Activated T-helper 17 cell treated with anti-CD3 and anti-CD28 coated beads, Interleukin-2, amount 50 U/mL, for 72 hours (primary cell): ENCODE data around the gene SNAP47. TPM values are rescaled to one million over a fixed set of nuclear protein-coding genes. Genes with fewer than 3 reads are reported as not detected.

ENCODE experiments used
- ATAC-seq: fragments of 150-1000 bp; cut with Tn5 transposase; replicated peaks from 2 replicates; pipeline ENCODE4 v1.10.0; 2021; ENCODE audit warnings: mild to moderate bottlenecking, moderate library complexity
- H3K27ac Mint-ChIP-seq: one replicate; pipeline ENCODE4 v1.8.0; 2022; ENCODE audit warnings: mixed read lengths
- H3K27me3 Mint-ChIP-seq: one replicate; pipeline ENCODE4 v1.8.0; 2022; ENCODE audit warnings: mixed read lengths
- H3K36me3 Mint-ChIP-seq: one replicate; pipeline ENCODE4 v1.8.0; 2022; ENCODE audit warnings: low read depth, mild to moderate bottlenecking, mixed read lengths
- H3K4me1 Mint-ChIP-seq: one replicate; pipeline ENCODE4 v1.8.0; 2022; ENCODE audit warnings: mixed read lengths
- H3K4me3 Mint-ChIP-seq: one replicate; pipeline ENCODE4 v1.8.0; 2022; ENCODE audit warnings: mild to moderate bottlenecking, mixed read lengths
- H3K9me3 Mint-ChIP-seq: one replicate; pipeline ENCODE4 v1.8.0; 2022; ENCODE audit warnings: mixed read lengths
- total RNA-seq, 2 donors: library from RNA; stranded (reverse); gene quantifications; one replicate each; pipeline ENCODE4 v1.2.3, GENCODE V29; 2022

SNAP47 gene
- total RNA-seq, 2 donors from 2014 or later = 42.9 to 53.6 TPM

DNA sequence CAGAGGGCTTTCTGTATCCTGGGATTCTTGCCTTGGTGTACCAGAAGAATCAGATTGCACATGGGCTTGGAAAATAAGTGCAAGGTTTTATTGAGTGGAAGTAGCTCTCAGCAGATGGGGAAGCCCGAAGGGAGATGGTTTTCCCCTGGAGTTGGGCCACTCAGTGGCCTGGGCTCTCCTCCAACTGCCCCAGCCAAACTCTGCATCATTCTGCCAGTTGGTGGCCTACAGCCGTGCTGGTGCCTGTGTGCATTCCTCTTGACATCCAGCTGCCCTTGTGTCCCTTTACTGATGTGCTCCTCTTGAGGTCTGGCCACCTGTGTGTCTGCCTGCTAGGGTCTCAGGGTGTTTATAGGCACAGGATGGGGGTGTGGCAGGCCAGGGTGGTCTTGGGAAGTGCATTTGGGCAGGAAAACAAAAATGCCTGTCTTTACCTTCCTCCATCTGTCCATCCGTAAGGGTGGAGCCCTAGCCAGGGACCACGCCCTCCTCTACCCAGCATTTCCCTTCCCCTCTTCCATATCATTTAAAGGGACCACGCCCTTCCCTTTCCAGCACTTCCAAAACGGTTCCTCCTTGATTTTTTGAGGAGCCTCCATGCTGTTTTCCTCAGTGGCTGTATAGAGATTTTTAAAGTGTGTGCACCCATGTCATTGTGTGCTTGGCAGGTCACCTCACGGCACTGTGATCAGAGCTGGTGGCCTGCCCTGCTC is 18.9 kb downstream of the SNAP47 start:
- no peak overlapping the region for H3K4me3 Mint-ChIP-seq
- H3K9me3 Mint-ChIP-seq = no peaks in the 10 kb centered on the region
- no peaks in the 10 kb centered on the region for H3K27me3 Mint-ChIP-seq
- peaks cover 67% of the 10 kb centered on the region for H3K36me3 Mint-ChIP-seq
- H3K4me1 Mint-ChIP-seq = peaks cover 41% of the 10 kb centered on the region
- H3K27ac Mint-ChIP-seq = peak overlapping the region; percentile 14
- no peak for ATAC-seq

DNA sequence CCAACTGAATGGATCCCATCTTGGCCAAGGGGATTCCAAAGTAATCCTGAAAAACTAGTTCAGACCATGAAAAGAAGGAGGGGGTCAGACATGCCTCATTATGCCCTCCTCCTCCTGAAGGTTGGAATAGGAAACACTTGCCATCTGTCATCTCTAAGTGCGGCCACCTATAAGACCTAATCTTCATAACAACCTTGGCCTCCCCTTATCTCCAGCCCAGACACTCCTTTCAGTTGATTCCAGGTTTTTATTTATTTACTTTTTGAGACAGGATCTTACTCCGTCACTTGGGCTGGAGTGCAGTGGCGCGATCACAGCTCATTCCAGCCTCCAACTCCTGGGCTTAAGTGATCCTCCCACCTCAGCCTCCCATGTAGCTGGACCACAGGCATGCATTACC is 19.7 kb downstream of the SNAP47 start:
- H3K27ac Mint-ChIP-seq = no peak overlapping the region
- H3K9me3 Mint-ChIP-seq = no peaks in the 10 kb centered on the region
- no peak overlapping the region for H3K4me3 Mint-ChIP-seq
- H3K36me3 Mint-ChIP-seq = peaks cover 67% of the 10 kb centered on the region
- H3K4me1 Mint-ChIP-seq = peaks cover 38% of the 10 kb centered on the region
- no peak for ATAC-seq
- no peaks in the 10 kb centered on the region for H3K27me3 Mint-ChIP-seq

DNA sequence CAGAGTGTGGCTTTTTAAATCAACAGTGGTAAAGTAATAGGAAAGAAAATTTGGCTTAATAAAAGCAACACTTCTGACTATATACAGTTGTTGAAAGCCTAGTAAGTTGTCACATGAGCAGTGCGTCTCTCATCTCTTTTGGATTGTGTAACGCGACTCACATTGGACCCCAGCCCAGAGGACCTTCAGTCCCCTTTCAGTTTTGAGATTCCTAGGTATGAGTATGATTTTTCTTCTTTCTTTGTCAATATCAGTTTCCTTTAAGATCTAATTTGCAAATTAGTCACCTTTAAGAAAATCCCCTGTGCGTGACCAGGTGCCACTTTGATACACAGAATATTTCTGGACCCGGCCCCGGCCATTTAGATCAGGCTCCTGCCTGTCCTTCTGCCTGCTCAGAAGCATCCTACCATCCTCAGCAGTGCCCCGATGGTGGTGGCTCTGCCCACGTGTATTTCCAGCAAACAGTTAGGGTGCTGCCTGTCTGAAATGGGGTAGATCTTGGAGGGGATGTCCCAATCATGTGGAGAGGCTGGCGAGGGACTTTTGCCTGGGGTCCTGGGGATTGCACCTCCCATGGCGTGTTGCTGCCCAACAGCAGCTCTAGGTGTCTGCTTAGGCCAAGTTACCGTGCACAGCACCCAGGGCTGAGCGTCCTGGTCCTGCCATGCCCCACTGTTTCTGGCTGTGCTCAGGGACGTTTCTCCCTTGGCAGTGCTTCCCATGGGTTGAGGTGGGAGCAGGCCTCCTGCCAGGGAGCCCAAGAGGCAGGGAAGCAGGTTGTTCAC is 21.1 kb downstream of the SNAP47 start:
- ATAC-seq = peak; percentile 52
- Mint-ChIP-seq H3K36me3 (peaks cover 74% of the 10 kb centered on the region), H3K4me3 (peak overlapping the region; percentile 52), H3K27ac (peak overlapping the region; percentile 84), H3K27me3 (no peaks in the 10 kb centered on the region), H3K4me1 (peaks cover 47% of the 10 kb centered on the region), H3K9me3 (no peaks in the 10 kb centered on the region)

DNA sequence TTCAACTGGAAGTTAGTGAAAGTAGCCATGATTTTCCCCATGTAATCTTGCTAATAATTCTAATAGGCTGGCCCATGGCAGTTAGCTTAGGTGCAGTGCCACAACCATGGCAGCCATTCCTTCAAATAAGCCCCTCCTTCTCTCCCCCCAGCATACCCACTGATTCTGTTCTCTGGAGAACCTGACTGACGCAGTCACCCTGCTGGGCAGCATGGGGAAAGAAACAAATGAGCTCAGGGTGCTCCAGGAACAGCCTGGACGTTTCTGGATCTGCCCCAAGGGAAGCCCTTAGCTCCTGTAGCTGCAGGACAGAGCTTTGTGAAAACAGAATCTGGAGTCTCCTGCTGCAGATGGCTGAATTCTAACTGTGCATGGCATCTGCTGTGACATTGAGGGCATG is 22.5 kb downstream of the SNAP47 start:
- Mint-ChIP-seq H3K4me3 (peak overlapping the region; percentile 41), H3K36me3 (peaks cover 71% of the 10 kb centered on the region), H3K27me3 (no peaks in the 10 kb centered on the region), H3K4me1 (peaks cover 53% of the 10 kb centered on the region), H3K9me3 (no peaks in the 10 kb centered on the region), H3K27ac (no peak overlapping the region)
- no peak for ATAC-seq

DNA sequence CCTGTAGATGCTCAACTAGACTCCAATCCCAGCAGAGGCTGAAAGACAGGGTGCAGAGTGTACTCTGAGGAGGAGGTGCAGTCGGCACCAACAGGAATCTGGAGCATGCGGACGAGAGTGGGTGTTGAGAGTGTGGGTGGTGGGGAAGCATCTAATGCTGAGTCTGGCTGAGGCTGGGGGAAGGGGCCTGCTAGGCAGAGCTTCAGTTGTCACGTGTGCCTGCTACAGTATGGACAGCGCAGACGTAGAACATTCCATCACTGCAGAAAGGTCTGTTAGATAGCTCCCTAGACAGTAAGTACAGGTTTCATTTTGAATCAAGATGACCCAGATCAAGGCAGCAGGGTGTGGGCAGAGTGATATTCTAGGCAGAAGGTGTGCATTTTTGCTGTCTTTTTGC is 23.1 kb downstream of the SNAP47 start:
- H3K36me3 Mint-ChIP-seq = peaks cover 72% of the 10 kb centered on the region
- H3K27ac Mint-ChIP-seq = peak overlapping the region; percentile 28
- ATAC-seq = peak; percentile 69
- H3K9me3 Mint-ChIP-seq = no peaks in the 10 kb centered on the region
- H3K4me3 Mint-ChIP-seq = peak overlapping the region; percentile 41
- peaks cover 53% of the 10 kb centered on the region for H3K4me1 Mint-ChIP-seq
- H3K27me3 Mint-ChIP-seq = no peaks in the 10 kb centered on the region

DNA sequence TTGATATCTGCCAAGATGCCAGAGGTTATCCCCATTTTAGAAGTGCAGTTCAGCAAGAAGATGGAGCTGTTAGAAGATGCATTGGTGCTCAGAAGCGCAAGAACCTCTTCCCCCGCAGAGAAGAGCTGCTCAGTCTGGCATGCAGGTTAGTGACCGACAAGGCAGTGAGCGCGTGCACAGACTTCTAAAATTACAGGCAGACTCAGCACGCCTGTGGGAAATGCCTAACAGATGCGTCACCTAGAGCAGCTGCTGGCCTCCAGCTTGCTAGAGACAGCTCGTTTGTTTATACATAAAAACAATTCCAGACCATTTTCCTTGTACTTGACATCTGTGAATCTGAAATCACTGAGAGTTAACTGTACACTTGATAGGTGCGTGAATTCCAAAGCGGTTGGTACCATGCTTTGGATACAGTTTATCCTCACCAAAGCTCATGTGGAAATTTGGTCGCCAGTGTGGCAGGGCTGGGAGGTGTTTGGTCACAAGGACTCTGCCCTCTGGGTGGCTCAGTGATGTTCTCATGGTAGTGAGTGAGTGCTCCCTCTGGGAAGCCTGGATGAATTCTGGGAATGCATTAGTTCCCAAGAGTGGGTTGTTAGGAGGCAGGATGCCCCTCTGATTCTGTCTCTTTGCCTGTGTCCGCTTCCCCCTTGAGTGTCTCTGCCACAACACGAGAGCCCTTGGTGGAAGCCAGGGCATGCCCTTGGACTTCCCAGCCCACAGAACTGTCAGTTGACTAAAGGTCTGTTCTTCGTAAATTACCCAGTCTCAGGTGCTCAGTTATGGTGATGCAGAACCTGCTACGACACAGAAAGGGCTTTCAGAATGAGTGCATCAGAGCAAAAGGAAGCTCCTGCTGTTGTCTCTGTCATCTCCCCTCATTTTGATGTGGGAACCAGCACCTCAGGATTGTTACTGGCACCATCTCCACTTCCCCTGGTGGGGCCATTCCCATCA is 24.4 kb downstream of the SNAP47 start:
- H3K27me3 Mint-ChIP-seq = no peaks in the 10 kb centered on the region

DNA sequence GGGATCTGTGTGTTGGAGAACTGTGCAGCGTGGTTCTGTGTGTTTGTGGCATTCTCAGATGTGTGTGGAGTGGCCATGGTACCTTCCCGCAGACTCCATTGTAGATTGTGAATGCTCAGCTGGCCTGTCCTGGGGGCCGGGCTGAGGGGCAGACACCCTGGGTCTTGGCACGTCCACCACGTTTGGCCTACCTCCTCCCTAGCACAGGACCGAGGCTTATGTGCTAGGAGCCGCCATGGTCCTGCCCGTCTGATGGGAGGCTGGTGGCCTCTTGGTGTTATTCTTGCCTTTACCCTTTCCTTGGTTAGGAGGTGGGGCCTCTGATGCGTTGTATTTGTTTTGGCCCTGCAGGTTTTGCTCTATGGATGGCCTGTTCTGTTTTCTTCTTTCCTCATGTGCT is 25.1 kb downstream of the SNAP47 start:
- ATAC-seq = no peak
- H3K36me3 Mint-ChIP-seq = peaks cover 76% of the 10 kb centered on the region

More for the DNA sequence above, 24.4 kb downstream of the SNAP47 start:
- H3K27ac Mint-ChIP-seq = peak overlapping the region; percentile 41
- H3K36me3 Mint-ChIP-seq = peaks cover 81% of the 10 kb centered on the region
- H3K9me3 Mint-ChIP-seq = no peaks in the 10 kb centered on the region
- peaks cover 58% of the 10 kb centered on the region for H3K4me1 Mint-ChIP-seq
- ATAC-seq = peak; percentile 54
- H3K4me3 Mint-ChIP-seq = peak overlapping the region; percentile 41

DNA sequence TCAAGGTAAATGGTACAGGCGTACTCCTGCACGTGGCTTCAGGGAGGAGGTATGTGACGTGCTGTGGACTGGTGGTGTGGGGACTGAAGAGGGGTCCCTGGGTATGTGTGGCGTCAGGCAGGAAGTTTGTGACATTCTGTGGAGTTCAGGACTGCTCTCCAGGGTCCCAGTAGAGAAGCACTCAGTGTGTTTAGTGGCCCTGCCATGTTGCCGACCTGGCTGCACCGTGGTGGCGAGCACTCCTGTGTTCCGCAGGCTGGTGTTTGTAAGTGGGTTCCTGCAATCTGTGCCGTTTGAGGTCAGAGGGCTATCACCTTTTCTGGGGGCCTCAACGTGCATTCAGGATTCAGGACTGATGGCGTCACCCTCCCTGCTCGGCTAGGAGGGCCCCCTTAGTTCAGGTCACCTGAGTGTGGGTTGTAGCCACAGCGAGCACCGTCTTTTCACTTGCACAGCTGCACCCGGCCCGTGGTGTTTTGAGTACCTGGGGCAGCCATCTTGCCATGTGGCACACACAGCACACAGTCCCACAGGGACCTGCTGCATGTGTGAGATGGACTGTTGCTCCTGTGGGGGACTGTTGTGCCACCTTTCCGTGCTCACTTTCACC is 26.5 kb downstream of the SNAP47 start:
- Mint-ChIP-seq H3K27me3 (no peaks in the 10 kb centered on the region), H3K27ac (peak overlapping the region; percentile 49), H3K4me1 (peaks cover 62% of the 10 kb centered on the region), H3K4me3 (peak overlapping the region; percentile 44), H3K36me3 (peaks cover 73% of the 10 kb centered on the region), H3K9me3 (no peaks in the 10 kb centered on the region)
- no peak for ATAC-seq

More for the DNA sequence above, 25.1 kb downstream of the SNAP47 start:
- Mint-ChIP-seq H3K9me3 (no peaks in the 10 kb centered on the region), H3K27me3 (no peaks in the 10 kb centered on the region), H3K4me1 (peaks cover 63% of the 10 kb centered on the region), H3K4me3 (peak overlapping the region; percentile 6), H3K27ac (peak overlapping the region; percentile 41)

DNA sequence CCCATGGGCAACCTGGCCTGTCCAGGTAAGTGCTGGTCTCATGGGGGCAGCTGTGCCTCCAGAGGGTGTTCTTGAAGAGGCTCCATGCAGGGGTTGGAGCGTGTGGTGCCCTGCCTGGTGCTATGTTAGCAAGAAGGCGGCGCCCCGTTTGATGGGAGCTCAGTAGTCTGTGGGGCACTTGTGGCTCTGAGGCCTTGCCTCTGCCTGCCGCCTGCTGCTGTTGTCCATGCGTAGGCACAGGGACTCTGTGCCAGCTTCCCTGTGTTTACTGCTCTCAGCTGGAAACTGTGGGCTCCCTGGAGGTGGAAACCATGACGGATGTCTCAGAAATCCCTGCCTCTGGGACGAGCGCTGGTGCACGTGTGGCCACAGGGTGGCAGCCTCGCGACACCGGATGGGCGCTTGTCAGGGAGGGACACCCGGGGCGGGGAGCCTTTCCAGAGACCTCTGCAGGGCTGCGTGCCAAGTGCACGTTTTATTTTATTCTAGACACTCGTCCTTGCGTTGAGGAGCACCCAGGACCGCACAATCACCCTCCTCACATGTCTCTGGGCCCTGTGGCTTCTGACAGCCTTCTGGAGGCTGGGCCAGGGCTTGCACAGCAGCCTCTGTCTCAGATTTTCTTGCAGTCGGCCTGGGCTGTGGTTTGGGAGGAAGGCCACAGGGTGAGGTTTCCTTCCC is 27.1 kb downstream of the SNAP47 start:
- Mint-ChIP-seq H3K27me3 (no peaks in the 10 kb centered on the region), H3K36me3 (peaks cover 71% of the 10 kb centered on the region), H3K27ac (peak overlapping the region; percentile 49), H3K4me1 (peaks cover 58% of the 10 kb centered on the region), H3K9me3 (no peaks in the 10 kb centered on the region), H3K4me3 (peak overlapping the region; percentile 44)
- ATAC-seq = peak; percentile 60

DNA sequence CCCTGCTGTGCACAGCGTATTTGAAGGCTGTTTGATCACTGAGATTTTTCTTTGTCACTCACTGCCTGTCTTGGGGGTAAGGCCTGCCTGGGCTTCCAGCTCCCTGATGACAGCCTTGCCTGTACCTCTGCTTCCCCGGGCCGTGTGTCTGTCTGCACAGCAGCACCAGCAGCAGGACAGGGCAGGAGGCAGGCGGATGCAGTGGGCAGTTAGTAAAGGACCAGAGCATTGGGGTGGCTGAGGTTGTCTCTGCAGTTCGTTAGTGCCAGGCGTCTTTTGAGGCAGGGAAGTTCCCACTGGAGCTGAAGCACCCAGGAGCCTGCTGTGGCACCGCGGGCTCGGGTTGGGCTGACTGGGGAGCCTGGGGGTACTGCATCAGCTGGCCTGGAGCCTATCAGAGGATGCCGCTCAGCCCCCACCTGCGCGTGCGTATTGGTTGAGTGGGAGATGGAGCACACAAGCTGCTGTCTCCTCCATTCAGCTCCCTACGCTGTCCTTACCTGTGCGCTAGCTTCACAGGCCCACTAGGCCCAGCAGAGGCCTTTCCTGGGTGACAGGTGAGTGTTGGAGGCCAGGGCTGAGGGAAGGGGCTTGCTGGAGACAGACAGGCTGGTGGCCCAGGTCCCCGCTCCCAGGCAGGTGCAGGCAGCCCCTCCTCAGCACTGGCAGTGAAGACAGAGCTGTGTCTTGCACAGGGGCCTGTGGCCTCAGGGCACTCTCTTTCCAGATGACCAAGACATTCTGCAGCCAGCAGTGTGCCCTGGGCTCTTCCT is 28.2 kb downstream of the SNAP47 start:
- peaks cover 74% of the 10 kb centered on the region for H3K36me3 Mint-ChIP-seq
- H3K4me3 Mint-ChIP-seq = peak overlapping the region; percentile 68
- peak overlapping the region; percentile 49 for H3K27ac Mint-ChIP-seq
- no peak for ATAC-seq
- no peaks in the 10 kb centered on the region for H3K9me3 Mint-ChIP-seq
- peaks cover 48% of the 10 kb centered on the region for H3K4me1 Mint-ChIP-seq
- H3K27me3 Mint-ChIP-seq = no peaks in the 10 kb centered on the region

DNA sequence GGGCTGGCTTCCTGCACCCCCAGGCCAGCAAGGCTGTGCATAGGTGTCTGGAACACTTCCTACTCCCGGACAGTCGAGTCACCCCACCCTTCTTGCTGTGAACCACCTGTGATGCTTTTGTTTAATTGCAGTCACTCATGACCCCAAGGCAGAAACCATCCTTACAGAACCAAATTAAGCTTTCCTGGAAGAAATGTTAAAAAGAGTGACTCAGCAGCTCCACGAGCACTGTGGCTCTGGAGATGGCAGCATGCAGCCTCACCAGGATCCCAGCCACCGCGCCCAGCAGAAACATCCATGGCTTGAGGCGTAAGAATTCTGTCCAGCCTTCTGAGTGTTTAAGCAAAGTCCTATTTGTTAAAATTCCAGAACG is 28.8 kb downstream of the SNAP47 start:
- H3K36me3 Mint-ChIP-seq = peaks cover 74% of the 10 kb centered on the region
- ATAC-seq = no peak
- H3K27me3 Mint-ChIP-seq = no peaks in the 10 kb centered on the region
- H3K27ac Mint-ChIP-seq = no peak overlapping the region
- no peaks in the 10 kb centered on the region for H3K9me3 Mint-ChIP-seq
- peaks cover 44% of the 10 kb centered on the region for H3K4me1 Mint-ChIP-seq
- H3K4me3 Mint-ChIP-seq = peak overlapping the region; percentile 68

DNA sequence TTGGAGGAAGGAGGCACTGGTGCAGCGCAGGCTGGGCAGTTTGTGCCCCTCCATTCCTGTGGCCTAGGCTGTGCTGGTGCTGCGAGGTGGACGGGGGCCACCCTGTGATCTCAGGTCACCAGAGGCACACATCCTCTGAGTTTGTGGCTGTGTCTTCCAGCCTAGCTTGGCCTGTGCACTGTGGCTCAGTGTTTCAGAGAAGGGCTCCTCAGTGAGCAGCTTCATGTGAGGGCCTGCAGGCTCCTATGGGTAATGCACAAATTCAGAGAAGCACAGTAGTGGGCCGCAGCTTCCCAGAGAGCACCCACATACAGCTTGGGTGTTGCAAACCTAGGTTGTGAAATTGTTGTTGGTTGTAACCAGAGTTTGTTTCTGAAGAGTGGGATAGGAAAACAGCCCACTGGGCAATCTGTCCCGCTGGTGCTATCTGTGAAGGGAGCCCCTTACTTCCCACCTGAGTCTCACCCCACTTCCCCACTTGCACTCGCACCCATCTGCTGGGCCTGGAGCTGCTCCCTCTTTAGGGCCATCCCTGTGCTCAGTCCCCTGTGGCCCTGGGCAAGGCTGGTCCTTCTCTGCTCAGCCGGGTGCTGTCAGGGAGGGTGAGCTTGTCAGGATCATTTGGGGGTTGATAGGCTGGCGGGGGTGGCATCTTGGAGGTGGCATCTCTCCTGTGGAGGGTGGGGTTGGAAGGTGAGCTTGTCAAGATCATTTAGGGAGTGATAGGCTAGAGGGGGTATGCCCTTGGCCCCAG is 30.2 kb downstream of the SNAP47 start:
- peak overlapping the region; percentile 68 for H3K4me3 Mint-ChIP-seq

More for the DNA sequence above, 30.2 kb downstream of the SNAP47 start:
- Mint-ChIP-seq H3K36me3 (peaks cover 61% of the 10 kb centered on the region), H3K27me3 (no peaks in the 10 kb centered on the region), H3K27ac (peak overlapping the region; percentile 25), H3K9me3 (no peaks in the 10 kb centered on the region), H3K4me1 (peaks cover 38% of the 10 kb centered on the region)
- no peak for ATAC-seq
